Esophagus muscularis mucosa (tissue), 4 donors: ENCODE results near the gene PCED1B. TPM values are rescaled to one million over a fixed set of nuclear protein-coding genes. Genes with fewer than 3 reads are reported as not detected.

ENCODE experiments used
- DNase-seq: peaks from one replicate; pipeline ENCODE4 v3.0.0-alpha.2; 2017; ENCODE audit errors: extremely low spot score
- H3K27ac ChIP-seq, 4 donors: fragments of 200-600 bp; sonication (generic); replicated peaks in 1 of 4; 1 replicate in 3 of 4; 2 replicates in 1 of 4; pipeline ENCODE4 v1.5.1; 2016 to 2019; ENCODE audit warnings: mild to moderate bottlenecking in 1 of 4
- H3K27me3 ChIP-seq, 4 donors: fragments of 200-600 bp; sonication (generic); one replicate each; pipeline versions ENCODE4 v1.5.1 to v1.6.0; 2016 to 2019
- H3K36me3 ChIP-seq, 4 donors: fragments of 200-600 bp; sonication (generic); one replicate each; pipeline ENCODE4 v1.5.1; 2016 to 2019
- H3K4me1 ChIP-seq, 4 donors: fragments of 200-600 bp; sonication (generic); one replicate each; pipeline ENCODE4 v1.5.1; 2016 to 2019
- H3K4me3 ChIP-seq, 4 donors: fragments of 200-600 bp; sonication (generic); 1 replicate in 2 of 4; 2 replicates in 2 of 4; pipeline ENCODE4 v1.5.1; 2016 to 2019; ENCODE audit warnings: mild to moderate bottlenecking in 4 of 4, moderate library complexity in 1 of 4
- H3K9me3 ChIP-seq, 4 donors: fragments of 200-600 bp; sonication (generic); 1 replicate in 3 of 4; 2 replicates in 1 of 4; pipeline ENCODE4 v1.5.1; 2016 to 2019
- CTCF ChIP-seq, 3 experiments: fragments of 200-600 bp in 2 of 3; fragments of 450-650 bp in 1 of 3; sonication (generic) in 2 of 3; IDR thresholded peaks; one replicate each; pipeline ENCODE4 v1.5.1; 2017 to 2019; ENCODE audit warnings: antibody characterized with exemption in 3 of 3, mild to moderate bottlenecking in 2 of 3, moderate library complexity in 1 of 3
- EP300 ChIP-seq: sonication (generic); formaldehyde crosslinking; IDR thresholded peaks from one replicate; pipeline ENCODE4 v1.6.1; 2017; ENCODE audit warnings: antibody characterized with exemption
- POLR2A ChIP-seq: fragments of 450-650 bp; IDR thresholded peaks from one replicate; pipeline ENCODE4 v1.6.1; 2017; ENCODE audit warnings: antibody characterized with exemption, moderate library complexity, mild to moderate bottlenecking, low read depth
- POLR2AphosphoS5 ChIP-seq, 2 donors: sonication (generic); formaldehyde crosslinking; IDR thresholded peaks; one replicate each; pipeline ENCODE4 v1.6.1; 2017; ENCODE audit warnings: antibody characterized with exemption in 2 of 2
- WGBS: methylation state at CpG from one replicate; pipeline ENCODE4 v1.1.5; 2018; 5-methylcytosine and 5-hydroxymethylcytosine counted together
- intact Hi-C: fragments of 100-400 bp; cut with DNase I; formaldehyde crosslinking; loops from one replicate; pipeline ENCODE4 v1.15.1; 2023
- total RNA-seq, 4 donors: library from RNA; depleted of rRNA; stranded (reverse); fragments of >200 nt; gene quantifications; one replicate each; pipeline versions ENCODE4 v1.1.0 to v1.2.1, GENCODE V29; 2016

Gene PCED1B
- total RNA-seq, 4 donors from 2014 or later = 0.92 to 2.1 (median 1.1) TPM

GRCh38 chr12:47205532-47206449 lies 126.4 kb downstream of the PCED1B start:
- no peaks in the 10 kb centered on the region for H3K27me3 ChIP-seq
- peaks cover 0 to 5% (median 0%) of the 10 kb centered on the region in 4 donors for H3K9me3 ChIP-seq
- no peak for DNase-seq
- TF ChIP-seq POLR2AphosphoS5 (IDR thresholded peaks at IDR 0.05) (no peak), CTCF (IDR thresholded peaks at IDR 0.05) (no peak), POLR2A (no peak), EP300 (no peak)
- no peak overlapping the region for H3K4me3 ChIP-seq
- H3K36me3 ChIP-seq = no peaks in the 10 kb centered on the region
- 72% methylated on average over 8 of the region's 8 CpGs for WGBS
- no peaks in the 10 kb centered on the region for H3K4me1 ChIP-seq
- no peak overlapping the region for H3K27ac ChIP-seq
- intact Hi-C loops = no loop called here

- no peak overlapping the region for H3K27ac ChIP-seq
- no peak for DNase-seq
- TF ChIP-seq CTCF (IDR thresholded peaks at IDR 0.05) (no peak), EP300 (no peak), POLR2AphosphoS5 (IDR thresholded peaks at IDR 0.05) (no peak), POLR2A (no peak)
- H3K36me3 ChIP-seq = no peaks in the 10 kb centered on the region
- WGBS = 93% methylated on average over 5 of the region's 5 CpGs
- no peak overlapping the region for H3K4me3 ChIP-seq
- intact Hi-C loops = no loop called here
- H3K27me3 ChIP-seq = no peaks in the 10 kb centered on the region
- H3K9me3 ChIP-seq = peaks cover 0 to 5% (median 0%) of the 10 kb centered on the region in 4 donors
- no peaks in the 10 kb centered on the region for H3K4me1 ChIP-seq
Measured at GRCh38 chr12:47206450-47207339, 127.3 kb downstream of the PCED1B start.

- Histone ChIP-seq H3K27ac (no peak overlapping the region), H3K4me1 (no peaks in the 10 kb centered on the region)
Measured at GRCh38 chr12:47207340-47207717, 127.9 kb downstream of the PCED1B start.

GRCh38 chr12:47207829-47208248 lies 128.4 kb downstream of the PCED1B start:
- no peak for TF ChIP-seq POLR2A
- TF ChIP-seq CTCF (IDR thresholded peaks at IDR 0.05) = no peak
- no peak for TF ChIP-seq EP300
- TF ChIP-seq POLR2AphosphoS5 (IDR thresholded peaks at IDR 0.05) = no peak
- Histone ChIP-seq H3K27me3 (no peaks in the 10 kb centered on the region), H3K9me3 (peaks cover 0 to 5% (median 0%) of the 10 kb centered on the region in 4 donors), H3K27ac (no peak overlapping the region), H3K4me1 (no peaks in the 10 kb centered on the region), H3K4me3 (no peak overlapping the region), H3K36me3 (no peaks in the 10 kb centered on the region)
- 58% methylated on average over 3 of the region's 3 CpGs for WGBS
- DNase-seq = no peak
- intact Hi-C loops = no loop called here

More at GRCh38 chr12:47207340-47207717, 127.9 kb downstream of the PCED1B start:
- H3K4me3 ChIP-seq = no peak overlapping the region
- 70% methylated on average over 2 of the region's 2 CpGs for WGBS
- intact Hi-C loops = no loop called here
- DNase-seq = no peak
- H3K9me3 ChIP-seq = peaks cover 0 to 5% (median 0%) of the 10 kb centered on the region in 4 donors
- H3K36me3 ChIP-seq = no peaks in the 10 kb centered on the region
- H3K27me3 ChIP-seq = no peaks in the 10 kb centered on the region
- TF ChIP-seq POLR2AphosphoS5 (IDR thresholded peaks at IDR 0.05) (no peak), CTCF (IDR thresholded peaks at IDR 0.05) (no peak), EP300 (no peak), POLR2A (no peak)
